ENCODE data around the gene RHEBL1. TPM values are rescaled to one million over a fixed set of nuclear protein-coding genes. Genes with fewer than 3 reads are reported as not detected.

Gene RHEBL1
- total RNA-seq, 1 experiment from 2014 or later: 1.3 TPM

- ChIA-PET POLR2A (ENCODE audit: low non-redundant PET) (interaction anchor here (1.1 kb wide), 1 partner anchor 72 kb away, joined by 3 read pairs; the partner anchor contains the start of gene TUBA1B), CTCF (interaction anchor here (0.6 kb wide), 1 partner anchor 458 kb away, joined by 3 read pairs; no protein-coding TSS in a partner anchor)
- Histone ChIP-seq H3K4me3 (ENCODE audit: low read depth, low read length, poor library complexity, severe bottlenecking) (peak overlapping the region; percentile 98), H3K4me1 (ENCODE audit: insufficient read depth, low read length, poor library complexity, severe bottlenecking) (peaks cover 18% of the 10 kb centered on the region), H3K9me3 (ENCODE audit: low read depth, low read length, poor library complexity, severe bottlenecking) (no peaks in the 10 kb centered on the region), H3K27ac (ENCODE audit: low read depth, low read length, poor library complexity, severe bottlenecking) (peak overlapping the region; percentile 100), H3K36me3 (ENCODE audit: insufficient read depth, low read length, poor library complexity, severe bottlenecking) (peaks cover 21% of the 10 kb centered on the region), H3K27me3 (replicated peaks; ENCODE audit: insufficient read depth, low read depth, low read length, poor library complexity) (no peaks in the 10 kb centered on the region)
- BruUV-seq (replicated peaks): no TSS peak
- intact Hi-C loops (cut with micrococcal nuclease; ENCODE audit: unreplicated experiment): no loop called here
- TF ChIP-seq EZH2 (IDR thresholded peaks at IDR 0.05; ENCODE audit: borderline replicate concordance, low read depth, low read length, poor library complexity, severe bottlenecking): no peak
- TF ChIP-seq, protein P1, sequence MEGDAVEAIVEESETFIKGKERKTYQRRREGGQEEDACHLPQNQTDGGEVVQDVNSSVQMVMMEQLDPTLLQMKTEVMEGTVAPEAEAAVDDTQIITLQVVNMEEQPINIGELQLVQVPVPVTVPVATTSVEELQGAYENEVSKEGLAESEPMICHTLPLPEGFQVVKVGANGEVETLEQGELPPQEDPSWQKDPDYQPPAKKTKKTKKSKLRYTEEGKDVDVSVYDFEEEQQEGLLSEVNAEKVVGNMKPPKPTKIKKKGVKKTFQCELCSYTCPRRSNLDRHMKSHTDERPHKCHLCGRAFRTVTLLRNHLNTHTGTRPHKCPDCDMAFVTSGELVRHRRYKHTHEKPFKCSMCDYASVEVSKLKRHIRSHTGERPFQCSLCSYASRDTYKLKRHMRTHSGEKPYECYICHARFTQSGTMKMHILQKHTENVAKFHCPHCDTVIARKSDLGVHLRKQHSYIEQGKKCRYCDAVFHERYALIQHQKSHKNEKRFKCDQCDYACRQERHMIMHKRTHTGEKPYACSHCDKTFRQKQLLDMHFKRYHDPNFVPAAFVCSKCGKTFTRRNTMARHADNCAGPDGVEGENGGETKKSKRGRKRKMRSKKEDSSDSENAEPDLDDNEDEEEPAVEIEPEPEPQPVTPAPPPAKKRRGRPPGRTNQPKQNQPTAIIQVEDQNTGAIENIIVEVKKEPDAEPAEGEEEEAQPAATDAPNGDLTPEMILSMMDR (conservative IDR thresholded peaks at IDR 0.05; ENCODE audit: low read depth, low read length): no peak
- no peak for DNase-seq (ENCODE audit: low spot score)
These were observed 11.3 kb downstream of the RHEBL1 start for GRCh38 chr12:49058366-49059044.

DNA sequence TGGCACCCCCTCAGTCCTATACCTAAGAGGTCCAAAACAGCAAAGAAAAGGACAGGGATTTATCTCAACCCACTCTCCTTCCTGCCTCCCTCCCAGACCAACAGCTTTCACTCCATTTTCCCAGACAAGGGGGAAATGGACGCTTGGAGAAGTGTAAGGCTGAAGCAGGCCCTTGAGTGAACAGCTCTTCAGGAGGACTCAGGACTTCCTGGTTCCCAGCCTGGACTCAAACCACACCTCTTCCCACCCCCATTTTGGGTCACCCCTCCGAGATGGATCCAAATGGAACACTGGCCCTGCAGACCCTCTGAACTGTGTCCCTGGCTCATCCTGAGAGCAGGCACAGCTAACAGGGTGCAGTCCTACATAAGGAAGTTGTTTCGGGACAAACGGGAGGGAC lies 11.9 kb downstream of the RHEBL1 start:
- Histone ChIP-seq H3K36me3 (ENCODE audit: insufficient read depth, low read length, poor library complexity, severe bottlenecking) (peaks cover 28% of the 10 kb centered on the region), H3K4me3 (ENCODE audit: low read depth, low read length, poor library complexity, severe bottlenecking) (peak overlapping the region; percentile 98), H3K27me3 (replicated peaks; ENCODE audit: insufficient read depth, low read depth, low read length, poor library complexity) (no peaks in the 10 kb centered on the region), H3K4me1 (ENCODE audit: insufficient read depth, low read length, poor library complexity, severe bottlenecking) (peaks cover 18% of the 10 kb centered on the region), H3K27ac (ENCODE audit: low read depth, low read length, poor library complexity, severe bottlenecking) (peak overlapping the region; percentile 100), H3K9me3 (ENCODE audit: low read depth, low read length, poor library complexity, severe bottlenecking) (no peaks in the 10 kb centered on the region)
- ChIA-PET CTCF (no interaction called here), POLR2A (ENCODE audit: low non-redundant PET) (interaction anchor here (1.1 kb wide), 1 partner anchor 73 kb away, joined by 3 read pairs; the partner anchor contains the start of gene TUBA1B)
- intact Hi-C loops (cut with micrococcal nuclease; ENCODE audit: unreplicated experiment): no loop called here
- BruUV-seq (replicated peaks): no TSS peak
- DNase-seq (ENCODE audit: low spot score): no peak
- TF ChIP-seq EZH2 (IDR thresholded peaks at IDR 0.05; ENCODE audit: borderline replicate concordance, low read depth, low read length, poor library complexity, severe bottlenecking): no peak
- TF ChIP-seq, protein P1 (conservative IDR thresholded peaks at IDR 0.05; ENCODE audit: low read depth, low read length): no peak

DNA sequence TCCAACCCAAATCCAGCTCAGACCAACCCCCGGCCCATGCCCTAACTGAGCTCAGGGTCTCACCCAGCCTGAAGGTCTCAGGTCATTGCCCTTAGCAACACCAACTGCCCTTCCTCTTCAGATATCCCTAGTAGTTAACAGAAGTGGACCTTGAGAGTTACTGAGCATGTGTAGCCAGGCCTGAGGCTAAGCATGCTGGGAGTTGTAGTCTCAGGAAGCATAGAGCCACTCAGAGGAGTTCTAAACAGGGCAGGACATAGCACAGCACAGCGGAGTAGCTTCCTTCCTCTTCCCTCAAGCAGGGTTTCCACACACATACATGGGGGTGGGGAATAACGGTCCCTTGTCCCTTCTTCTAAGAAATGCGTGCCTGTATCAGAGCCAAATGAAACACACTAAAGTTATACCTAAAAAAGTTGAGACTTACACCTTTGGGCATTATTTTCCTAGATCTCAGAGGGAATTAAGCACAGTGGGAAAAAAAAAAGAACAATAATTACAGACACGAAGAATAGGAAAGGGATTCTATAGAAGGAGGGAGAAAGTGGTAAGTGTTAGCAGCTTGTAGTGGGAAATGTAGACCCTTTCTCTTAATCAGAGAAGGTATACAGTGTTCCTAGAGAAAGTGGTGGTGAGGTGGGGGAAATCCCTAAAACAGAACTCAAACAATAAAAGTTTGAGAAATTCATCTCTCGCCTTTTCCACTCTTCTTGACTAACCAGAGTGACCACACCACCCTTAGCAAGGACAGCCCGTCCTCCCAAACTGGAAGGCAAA lies 13.6 kb downstream of the RHEBL1 start:
- Histone ChIP-seq H3K27me3 (replicated peaks; ENCODE audit: insufficient read depth, low read depth, low read length, poor library complexity) (no peaks in the 10 kb centered on the region), H3K27ac (ENCODE audit: low read depth, low read length, poor library complexity, severe bottlenecking) (peak overlapping the region; percentile 1), H3K4me3 (ENCODE audit: low read depth, low read length, poor library complexity, severe bottlenecking) (peak overlapping the region; percentile 98), H3K9me3 (ENCODE audit: low read depth, low read length, poor library complexity, severe bottlenecking) (no peaks in the 10 kb centered on the region), H3K36me3 (ENCODE audit: insufficient read depth, low read length, poor library complexity, severe bottlenecking) (peaks cover 44% of the 10 kb centered on the region), H3K4me1 (ENCODE audit: insufficient read depth, low read length, poor library complexity, severe bottlenecking) (peaks cover 18% of the 10 kb centered on the region)
- CTCF ChIA-PET: interaction anchor here (1.0 kb wide), 1 partner anchor 12 kb away, joined by 6 read pairs; no protein-coding TSS in a partner anchor
- intact Hi-C loops (cut with micrococcal nuclease; ENCODE audit: unreplicated experiment): no loop called here
- POLR2A ChIA-PET (ENCODE audit: low non-redundant PET): no interaction called here
- TF ChIP-seq EZH2 (IDR thresholded peaks at IDR 0.05; ENCODE audit: borderline replicate concordance, low read depth, low read length, poor library complexity, severe bottlenecking): no peak
- TF ChIP-seq, protein P1 (conservative IDR thresholded peaks at IDR 0.05; ENCODE audit: low read depth, low read length): no peak
- no TSS peak for BruUV-seq (replicated peaks)
- peak; percentile 83 for DNase-seq (ENCODE audit: low spot score)

Measured in A673 (cell line).